GM23248 (cell line): ENCODE measurements around the gene SLC25A48. TPM values are rescaled to one million over a fixed set of nuclear protein-coding genes. Genes with fewer than 3 reads are reported as not detected.
A peak's percentile ranks its signal among the peaks of the same experiment; 100 is the strongest.

Source experiments
- DNase-seq: peaks from one replicate; pipeline ENCODE4 v3.0.0-alpha.2; 2015
- H2AFZ ChIP-seq: fragments of 200-600 bp; sonication (generic); 2 replicates; pipeline ENCODE4 v1.6.1; 2016; ENCODE audit warnings: antibody characterized with exemption
- H3F3A ChIP-seq: fragments of 200-600 bp; sonication (generic); 2 replicates; pipeline ENCODE4 v1.6.1; 2016; ENCODE audit warnings: mild to moderate bottlenecking, antibody characterized with exemption, mixed run types; ENCODE audit not compliant: insufficient read depth
- H3K27ac ChIP-seq: fragments of 200-600 bp; sonication (generic); 2 replicates; pipeline ENCODE4 v1.5.1; 2016; ENCODE audit warnings: mild to moderate bottlenecking
- H3K27me3 ChIP-seq: fragments of 200-600 bp; sonication (generic); replicated peaks from 2 replicates; pipeline ENCODE4 v1.6.1; 2016; ENCODE audit warnings: mild to moderate bottlenecking; ENCODE audit not compliant: insufficient read depth
- H3K36me3 ChIP-seq: fragments of 200-600 bp; sonication (generic); 2 replicates; pipeline ENCODE4 v1.6.1; 2016; ENCODE audit warnings: low read depth, mild to moderate bottlenecking
- H3K4me1 ChIP-seq: fragments of 200-600 bp; sonication (generic); 2 replicates; pipeline ENCODE4 v1.6.1; 2016; ENCODE audit warnings: mild to moderate bottlenecking; ENCODE audit not compliant: insufficient read depth
- H3K4me2 ChIP-seq: fragments of 200-600 bp; sonication (generic); one replicate; pipeline ENCODE4 v1.6.1; 2016; ENCODE audit warnings: mild to moderate bottlenecking; ENCODE audit not compliant: unreplicated experiment
- H3K4me3 ChIP-seq: fragments of 200-600 bp; sonication (generic); 2 replicates; pipeline ENCODE4 v1.5.1; 2016; ENCODE audit warnings: mild to moderate bottlenecking
- H3K79me2 ChIP-seq: fragments of 200-600 bp; sonication (generic); 2 replicates; pipeline ENCODE4 v1.6.1; 2016; ENCODE audit warnings: mild to moderate bottlenecking; ENCODE audit not compliant: insufficient read depth
- H3K9ac ChIP-seq: fragments of 200-600 bp; sonication (generic); 2 replicates; pipeline ENCODE4 v1.6.1; 2016; ENCODE audit warnings: mild to moderate bottlenecking
- H3K9me2 ChIP-seq: fragments of 200-600 bp; sonication (generic); 2 replicates; pipeline ENCODE4 v1.6.1; 2016; ENCODE audit warnings: mixed run types, mild to moderate bottlenecking, moderate library complexity; ENCODE audit not compliant: insufficient read depth
- H3K9me3 ChIP-seq: fragments of 200-600 bp; sonication (generic); one replicate; pipeline ENCODE4 v1.6.1; 2017; ENCODE audit warnings: low read depth
- H4K20me1 ChIP-seq: fragments of 200-600 bp; sonication (generic); 2 replicates; pipeline ENCODE4 v1.6.0; 2016; ENCODE audit not compliant: insufficient read depth
- EZH2 ChIP-seq: fragments of 200-600 bp; sonication (generic); IDR thresholded peaks from 2 replicates; pipeline ENCODE4 v1.6.1; 2018; ENCODE audit warnings: antibody characterized with exemption, mild to moderate bottlenecking; ENCODE audit not compliant: insufficient read depth, poor library complexity, severe bottlenecking
- EZH2phosphoT487 ChIP-seq: fragments of 200-600 bp; sonication (generic); IDR thresholded peaks from 2 replicates; pipeline ENCODE4 v1.6.1; 2018; ENCODE audit warnings: antibody characterized with exemption, moderate library complexity, mild to moderate bottlenecking, low read depth; ENCODE audit not compliant: insufficient read depth
- WGBS, 2 experiments: methylation state at CpG; one replicate each; pipeline ENCODE4 v1.1.6; 2015 to 2017; ENCODE audit warnings: low lambda C conversion rate in 2 of 2, low coverage in 1 of 2; ENCODE audit errors: missing lambda C conversion rate in 2 of 2; 5-methylcytosine and 5-hydroxymethylcytosine counted together
- in situ Hi-C: fragments of 300-500 bp; cut with MboI; formaldehyde crosslinking; loops from 2 replicates; pipeline ENCODE4 v1.15.0; 2020
- polyA plus RNA-seq: library from polyadenylated mRNA; unstranded; fragments of >200 nt; fragmentation: Nextera tagmentation; extraction: Ambion mirVana; gene quantifications from 2 replicates; pipeline ENCODE4 v1.2.1, GENCODE V29; 2016
- total RNA-seq: library from RNA; depleted of rRNA; stranded (reverse); fragments of >200 nt; shearing (Covaris generic); gene quantifications from 2 replicates; pipeline ENCODE4 v1.2.3, GENCODE V29; 2014; rRNA removed

The SLC25A48 gene
- total RNA-seq: not detected in 2 replicates
- not detected in 2 replicates for polyA plus RNA-seq

DNA sequence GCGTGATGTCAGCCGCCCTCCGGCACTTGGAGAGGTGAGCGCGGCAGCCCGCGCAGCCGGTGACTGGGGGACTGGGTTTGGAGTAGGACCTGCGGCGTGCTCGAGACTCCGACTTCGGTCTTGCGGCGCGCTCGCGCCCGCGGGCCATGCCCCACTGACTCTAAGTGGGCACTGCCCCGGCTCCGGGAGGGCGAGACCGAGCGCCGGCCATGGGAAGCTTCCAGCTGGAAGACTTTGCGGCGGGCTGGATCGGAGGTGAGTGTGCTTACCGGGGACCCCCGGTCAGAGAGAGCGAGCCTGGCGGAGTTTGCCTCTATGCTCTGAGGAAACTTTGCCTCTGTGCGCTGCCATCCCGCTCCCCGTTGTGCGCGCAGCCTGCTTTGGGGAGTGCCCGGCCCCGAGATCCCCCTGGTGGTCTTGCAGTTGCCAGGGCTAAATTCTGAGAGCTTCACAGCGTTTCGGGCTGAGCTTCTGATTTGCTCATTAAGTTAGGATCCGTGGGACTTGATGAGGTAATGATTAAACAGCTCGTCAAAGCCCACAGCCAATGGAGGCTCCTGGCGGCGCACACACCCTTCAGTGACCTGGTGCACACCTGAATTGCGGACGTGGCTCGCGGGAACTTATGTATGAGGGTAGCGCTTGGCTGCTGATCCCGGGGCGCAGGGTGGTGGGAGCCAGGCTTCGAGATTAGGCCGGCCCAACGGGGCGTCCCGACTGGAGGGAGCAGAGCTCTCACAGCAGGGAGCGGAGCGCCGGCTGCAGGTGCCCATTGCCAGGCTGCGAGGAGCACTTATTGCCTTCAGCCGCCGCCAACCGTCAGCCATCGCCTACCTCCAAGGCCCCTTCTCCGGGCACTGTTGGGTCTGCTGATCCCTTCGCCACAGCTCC, at the start of gene SLC25A48:
Gene SLC25A48 (plus strand): TSS at position 25 of the 891 bp plus-strand sequence. CDS start 185 bp downstream, at position 210.
- no peak within 1 kb of the TSS for H3K9ac ChIP-seq
- no peaks in the 10 kb centered on the region for H3K9me2 ChIP-seq
- no peaks in the 10 kb centered on the region for H3K9me3 ChIP-seq
- peak within 1 kb of the TSS; percentile 76 for H3K4me2 ChIP-seq
- no peaks in the 10 kb centered on the region for H4K20me1 ChIP-seq
- peak within 1 kb of the TSS; percentile 68 for H2AFZ ChIP-seq
- peaks cover 58% of the 10 kb centered on the region for H3K27me3 ChIP-seq
- H3K4me1 ChIP-seq: no peaks in the 10 kb centered on the region
- WGBS, 2 experiments: 4 to 7% methylated on average over 68 of the region's 68 CpGs
- in situ Hi-C loops: loop anchor here (5.0 kb wide), 1 partner anchor 278 kb away; no protein-coding TSS in a partner anchor
- H3K4me3 ChIP-seq: peak within 1 kb of the TSS; percentile 65
- DNase-seq: peak; percentile 68
- no peaks in the 10 kb centered on the region for H3F3A ChIP-seq
- TF ChIP-seq EZH2phosphoT487 (no peak), EZH2 (peak; percentile 61)
- H3K36me3 ChIP-seq: no peaks in the 10 kb centered on the region
- H3K27ac ChIP-seq: no peak within 1 kb of the TSS
- H3K79me2 ChIP-seq: no peaks in the 10 kb centered on the region

DNA sequence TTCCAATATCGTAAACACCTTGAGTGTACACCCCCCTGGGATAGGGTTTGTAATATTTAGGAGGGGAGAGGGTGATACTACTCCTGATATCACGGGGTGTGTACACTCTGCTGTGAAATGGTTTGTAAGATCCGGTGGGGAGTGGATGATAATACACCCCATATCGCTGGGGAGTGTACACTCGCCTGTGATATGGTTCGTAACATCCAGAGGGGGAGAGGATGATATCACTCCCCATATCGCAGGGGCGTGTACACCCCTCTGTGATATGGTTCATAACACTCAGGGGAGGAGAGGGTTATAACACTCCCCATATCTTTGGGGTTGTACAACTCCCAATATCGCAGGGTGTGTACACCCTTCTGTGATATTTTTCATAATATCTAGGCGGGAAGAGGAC, 33.8 kb upstream of the SLC25A48 start:
- TF ChIP-seq EZH2phosphoT487 (no peak), EZH2 (no peak)
- H3K9ac ChIP-seq: no peak overlapping the region
- 58 to 61% methylated on average over 10 of the region's 10 CpGs for WGBS, 2 experiments

DNA sequence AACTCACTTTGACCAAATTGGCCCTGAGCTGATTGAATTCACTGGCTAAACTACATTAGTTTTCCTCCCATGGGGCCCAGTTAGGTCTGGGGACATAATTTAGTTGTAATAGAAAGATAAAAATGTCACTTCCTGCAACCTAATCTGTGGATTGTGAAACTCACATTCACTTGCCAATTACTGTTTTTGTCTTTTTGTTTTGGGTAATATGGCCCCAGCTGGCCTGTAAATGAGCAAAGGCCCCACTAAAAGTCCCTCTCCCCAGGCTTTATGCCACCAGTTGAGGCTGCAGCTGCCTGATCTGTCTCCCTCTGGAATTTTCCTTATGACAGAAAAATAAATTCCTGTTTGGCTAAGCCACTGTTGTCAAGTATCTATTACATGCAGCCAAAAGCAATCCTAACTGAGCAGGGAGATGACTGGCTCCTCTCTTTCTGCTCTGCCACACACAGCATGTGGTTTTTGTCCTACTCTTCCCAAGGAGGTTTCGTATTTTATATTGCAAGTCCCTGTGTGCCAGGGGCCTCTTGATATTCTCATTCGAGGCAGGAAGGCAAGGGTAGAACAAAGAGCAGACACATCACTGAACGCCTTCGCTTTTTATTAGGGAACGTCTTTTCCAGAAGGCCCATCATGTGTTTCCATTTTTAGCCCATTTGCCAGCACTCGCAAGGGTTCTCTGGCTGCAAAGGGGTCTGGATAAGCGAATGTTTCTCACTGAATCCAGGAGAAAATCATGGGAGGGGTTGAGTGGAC, 24.1 kb upstream of the SLC25A48 start:
- in situ Hi-C loops: loop anchor here (10.0 kb wide), 1 partner anchor 346 kb away; no protein-coding TSS in a partner anchor
- Histone ChIP-seq H2AFZ (no peak overlapping the region), H4K20me1 (no peaks in the 10 kb centered on the region), H3K9me3 (no peaks in the 10 kb centered on the region), H3K27me3 (no peaks in the 10 kb centered on the region; the same call in 1 of the 2 replicates), H3K4me1 (no peaks in the 10 kb centered on the region), H3K9ac (no peak overlapping the region), H3K79me2 (no peaks in the 10 kb centered on the region), H3K4me2 (no peak overlapping the region), H3K27ac (no peak overlapping the region), H3K4me3 (no peak overlapping the region), H3K9me2 (no peaks in the 10 kb centered on the region), H3F3A (no peaks in the 10 kb centered on the region), H3K36me3 (no peaks in the 10 kb centered on the region)
- WGBS, 2 experiments: 10 to 13% methylated on average over 7 of the region's 7 CpGs
- no peak for TF ChIP-seq EZH2
- no peak for TF ChIP-seq EZH2phosphoT487
- DNase-seq: no peak

More for the DNA sequence above, 33.8 kb upstream of the SLC25A48 start:
- no peak overlapping the region for H3K4me3 ChIP-seq
- H3K4me1 ChIP-seq: no peaks in the 10 kb centered on the region
- no peaks in the 10 kb centered on the region for H3K79me2 ChIP-seq
- no peaks in the 10 kb centered on the region for H3K27me3 ChIP-seq
- H3K9me3 ChIP-seq: no peaks in the 10 kb centered on the region
- H3K36me3 ChIP-seq: no peaks in the 10 kb centered on the region
- no peak for DNase-seq
- no peak overlapping the region for H2AFZ ChIP-seq
- no peaks in the 10 kb centered on the region for H3K9me2 ChIP-seq
- in situ Hi-C loops: no loop called here
- H3K27ac ChIP-seq: no peak overlapping the region
- H4K20me1 ChIP-seq: no peaks in the 10 kb centered on the region
- no peak overlapping the region for H3K4me2 ChIP-seq
- H3F3A ChIP-seq: no peaks in the 10 kb centered on the region

DNA sequence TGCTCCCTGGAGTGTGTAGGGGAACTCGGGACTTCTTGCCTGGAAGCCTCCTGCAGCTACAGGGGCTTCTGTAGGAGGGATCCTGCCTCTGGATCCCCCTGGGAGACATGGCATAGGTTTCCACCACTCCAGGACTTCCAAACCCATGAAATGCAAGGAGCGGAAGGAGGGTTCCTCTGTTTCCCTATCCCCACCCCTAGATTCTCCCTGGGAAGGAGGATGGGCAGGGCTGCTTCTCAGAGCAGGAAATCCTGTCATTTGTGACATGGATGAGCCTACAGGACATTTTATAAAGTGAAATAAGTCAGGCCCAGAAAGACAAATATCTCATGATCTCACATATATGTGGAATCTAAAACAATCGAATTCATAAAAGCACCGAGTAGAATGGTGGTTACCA, 23.5 kb upstream of the SLC25A48 start:
- H3K4me3 ChIP-seq: no peak overlapping the region
- H3K27ac ChIP-seq: no peak overlapping the region
- no peaks in the 10 kb centered on the region for H3K4me1 ChIP-seq
- H3K9me3 ChIP-seq: no peaks in the 10 kb centered on the region
- H3F3A ChIP-seq: no peaks in the 10 kb centered on the region
- H4K20me1 ChIP-seq: no peaks in the 10 kb centered on the region
- in situ Hi-C loops: loop anchor here (10.0 kb wide), 1 partner anchor 346 kb away; no protein-coding TSS in a partner anchor
- DNase-seq: no peak
- no peak for TF ChIP-seq EZH2
- TF ChIP-seq EZH2phosphoT487: no peak
- no peak overlapping the region for H3K4me2 ChIP-seq
- no peak overlapping the region for H3K9ac ChIP-seq
- H3K9me2 ChIP-seq: no peaks in the 10 kb centered on the region
- no peak overlapping the region for H2AFZ ChIP-seq
- 68 to 69% methylated on average over 4 of the region's 4 CpGs for WGBS, 2 experiments
- no peaks in the 10 kb centered on the region for H3K79me2 ChIP-seq
- H3K27me3 ChIP-seq: no peaks in the 10 kb centered on the region; the same call in 1 of the 2 replicates
- H3K36me3 ChIP-seq: no peaks in the 10 kb centered on the region
